ENCODE data around the gene AMIGO1.

The AMIGO1 gene

GRCh38 chr1:109516872-109517271 is 7.3 kb upstream of the AMIGO1 start:
- no peaks in the 10 kb centered on the region for H3K4me1 ChIP-seq (ENCODE audit: insufficient read depth, low read length)
- H3K27ac ChIP-seq (ENCODE audit: low read length), result no peak overlapping the region
- ATAC-seq (ENCODE audit: insufficient read depth, low read depth), result no peak
- no peaks in the 10 kb centered on the region for H3K79me2 ChIP-seq (ENCODE audit: insufficient read depth, low read length)
- H4K20me1 ChIP-seq (ENCODE audit: insufficient read depth, low read length), result no peaks in the 10 kb centered on the region
- no peak for DNase-seq
- no peak overlapping the region for H3K4me2 ChIP-seq (ENCODE audit: insufficient read depth, low read length)
- H3K36me3 ChIP-seq (ENCODE audit: insufficient read depth, low read length), result no peaks in the 10 kb centered on the region
- H3K27me3 ChIP-seq (ENCODE audit: insufficient read depth, low read length, poor library complexity), result peaks cover 3% of the 10 kb centered on the region
- no peak overlapping the region for H3K4me3 ChIP-seq (ENCODE audit: low read depth in 1 of 2, low read length in 2 of 2)
- TF ChIP-seq, protein P1, sequence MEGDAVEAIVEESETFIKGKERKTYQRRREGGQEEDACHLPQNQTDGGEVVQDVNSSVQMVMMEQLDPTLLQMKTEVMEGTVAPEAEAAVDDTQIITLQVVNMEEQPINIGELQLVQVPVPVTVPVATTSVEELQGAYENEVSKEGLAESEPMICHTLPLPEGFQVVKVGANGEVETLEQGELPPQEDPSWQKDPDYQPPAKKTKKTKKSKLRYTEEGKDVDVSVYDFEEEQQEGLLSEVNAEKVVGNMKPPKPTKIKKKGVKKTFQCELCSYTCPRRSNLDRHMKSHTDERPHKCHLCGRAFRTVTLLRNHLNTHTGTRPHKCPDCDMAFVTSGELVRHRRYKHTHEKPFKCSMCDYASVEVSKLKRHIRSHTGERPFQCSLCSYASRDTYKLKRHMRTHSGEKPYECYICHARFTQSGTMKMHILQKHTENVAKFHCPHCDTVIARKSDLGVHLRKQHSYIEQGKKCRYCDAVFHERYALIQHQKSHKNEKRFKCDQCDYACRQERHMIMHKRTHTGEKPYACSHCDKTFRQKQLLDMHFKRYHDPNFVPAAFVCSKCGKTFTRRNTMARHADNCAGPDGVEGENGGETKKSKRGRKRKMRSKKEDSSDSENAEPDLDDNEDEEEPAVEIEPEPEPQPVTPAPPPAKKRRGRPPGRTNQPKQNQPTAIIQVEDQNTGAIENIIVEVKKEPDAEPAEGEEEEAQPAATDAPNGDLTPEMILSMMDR (IDR thresholded peaks at IDR 0.05; ENCODE audit: borderline replicate concordance, extremely low read depth, low read length, poor library complexity, severe bottlenecking), result no peak
- TF ChIP-seq EZH2 (IDR thresholded peaks at IDR 0.05; ENCODE audit: borderline replicate concordance, low read depth, low read length, severe bottlenecking), result no peak
- no peak overlapping the region for H2AFZ ChIP-seq (ENCODE audit: low read depth, low read length)
- no peaks in the 10 kb centered on the region for H3K9me3 ChIP-seq (ENCODE audit: insufficient read depth, low read length, severe bottlenecking)
- no peak overlapping the region for H3K9ac ChIP-seq (ENCODE audit: low read depth, low read length)

- no peak overlapping the region for H3K4me3 ChIP-seq (ENCODE audit: low read depth in 1 of 2, low read length in 2 of 2)
- H3K9me3 ChIP-seq (ENCODE audit: insufficient read depth, low read length, severe bottlenecking), result no peaks in the 10 kb centered on the region
- H3K4me1 ChIP-seq (ENCODE audit: insufficient read depth, low read length), result peaks cover 3% of the 10 kb centered on the region; the same call in 1 of the 2 replicates
- no peak overlapping the region for H3K9ac ChIP-seq (ENCODE audit: low read depth, low read length)
- no peak overlapping the region for H3K27ac ChIP-seq (ENCODE audit: low read length)
- no peaks in the 10 kb centered on the region for H4K20me1 ChIP-seq (ENCODE audit: insufficient read depth, low read length)
- no peaks in the 10 kb centered on the region for H3K79me2 ChIP-seq (ENCODE audit: insufficient read depth, low read length)
- DNase-seq (no peak), ATAC-seq (ENCODE audit: insufficient read depth, low read depth) (no peak)
- H3K4me2 ChIP-seq (ENCODE audit: insufficient read depth, low read length), result no peak overlapping the region
- H3K27me3 ChIP-seq (ENCODE audit: insufficient read depth, low read length, poor library complexity), result peaks cover 9% of the 10 kb centered on the region
- H2AFZ ChIP-seq (ENCODE audit: low read depth, low read length), result no peak overlapping the region
- TF ChIP-seq EZH2 (IDR thresholded peaks at IDR 0.05; ENCODE audit: borderline replicate concordance, low read depth, low read length, severe bottlenecking), result no peak
- TF ChIP-seq, protein P1 (IDR thresholded peaks at IDR 0.05; ENCODE audit: borderline replicate concordance, extremely low read depth, low read length, poor library complexity, severe bottlenecking), result no peak
- H3K36me3 ChIP-seq (ENCODE audit: insufficient read depth, low read length), result no peaks in the 10 kb centered on the region
These were observed 5.3 kb upstream of the AMIGO1 start for GRCh38 chr1:109514846-109515245.

- DNase-seq (no peak), ATAC-seq (ENCODE audit: insufficient read depth, low read depth) (no peak)
- Histone ChIP-seq H3K9ac (ENCODE audit: low read depth, low read length) (no peak overlapping the region), H3K4me1 (ENCODE audit: insufficient read depth, low read length) (peaks cover 9% of the 10 kb centered on the region; the same call in 1 of the 2 replicates), H3K79me2 (ENCODE audit: insufficient read depth, low read length) (no peaks in the 10 kb centered on the region), H2AFZ (ENCODE audit: low read depth, low read length) (no peak overlapping the region), H3K27ac (ENCODE audit: low read length) (no peak overlapping the region), H3K4me3 (ENCODE audit: low read depth in 1 of 2, low read length in 2 of 2) (no peak overlapping the region), H4K20me1 (ENCODE audit: insufficient read depth, low read length) (no peaks in the 10 kb centered on the region), H3K4me2 (ENCODE audit: insufficient read depth, low read length) (no peak overlapping the region), H3K9me3 (ENCODE audit: insufficient read depth, low read length, severe bottlenecking) (no peaks in the 10 kb centered on the region), H3K27me3 (ENCODE audit: insufficient read depth, low read length, poor library complexity) (peaks cover 12% of the 10 kb centered on the region), H3K36me3 (ENCODE audit: insufficient read depth, low read length) (no peaks in the 10 kb centered on the region)
- no peak for TF ChIP-seq EZH2 (IDR thresholded peaks at IDR 0.05; ENCODE audit: borderline replicate concordance, low read depth, low read length, severe bottlenecking)
- TF ChIP-seq, protein P1 (IDR thresholded peaks at IDR 0.05; ENCODE audit: borderline replicate concordance, extremely low read depth, low read length, poor library complexity, severe bottlenecking), result no peak
These were observed 3.7 kb upstream of the AMIGO1 start for GRCh38 chr1:109513110-109513710.
